Measurements from ENCODE around the gene OR4C12. TPM values are rescaled to one million over a fixed set of nuclear protein-coding genes. Genes with fewer than 3 reads are reported as not detected.
"Not testable (repeated sequence)": the region's sequence is repeated elsewhere in the genome, so short reads cannot be mapped to it uniquely, and the experiment has no call there.

OR4C12 gene
- polyA plus RNA-seq (2011; rRNA removed) (not detected in 2 replicates), polyA minus RNA-seq (2011; rRNA and poly(A)+ RNA removed) (not detected in 2 replicates)

- H3K4me3 ChIP-seq (ENCODE audit: low read depth, low read length); DNase-seq (ENCODE audit: low read depth); H3K27me3 ChIP-seq (ENCODE audit: control insufficient read depth, insufficient read depth, low read length); H3K36me3 ChIP-seq (ENCODE audit: control insufficient read depth, insufficient read depth, low read length); CTCF ChIA-PET; POLR2A ChIA-PET: not testable (repeated sequence)
Observed at GRCh38 chr11:49982435-49982834, at the start of gene OR4C12. Gene OR4C12 (minus strand): TSS chr11:49982535. CDS start chr11:49982501, 34 bp downstream.

GRCh38 chr11:50030193-50030592 lies 47.9 kb upstream of the OR4C12 start:
- H3K27me3 ChIP-seq (ENCODE audit: control insufficient read depth, insufficient read depth, low read length) = no peaks in the 10 kb centered on the region
- ChIA-PET POLR2A (no interaction called here), CTCF (no interaction called here)
- no peak for DNase-seq (ENCODE audit: low read depth)
- H3K4me3 ChIP-seq (ENCODE audit: low read depth, low read length) = no peak overlapping the region
- no peaks in the 10 kb centered on the region for H3K36me3 ChIP-seq (ENCODE audit: control insufficient read depth, insufficient read depth, low read length)
- no peak for TF ChIP-seq CTCF (IDR thresholded peaks at IDR 0.05; ENCODE audit: insufficient read depth, low read depth, low read length)

- DNase-seq (ENCODE audit: low read depth) = no peak
- ChIA-PET POLR2A (no interaction called here), CTCF (no interaction called here)
- peak; percentile 46 for TF ChIP-seq CTCF (IDR thresholded peaks at IDR 0.05; ENCODE audit: insufficient read depth, low read depth, low read length)
- Histone ChIP-seq H3K36me3 (ENCODE audit: control insufficient read depth, insufficient read depth, low read length) (no peaks in the 10 kb centered on the region), H3K27me3 (ENCODE audit: control insufficient read depth, insufficient read depth, low read length) (no peaks in the 10 kb centered on the region), H3K4me3 (ENCODE audit: low read depth, low read length) (no peak overlapping the region)
Observed at GRCh38 chr11:49995565-49995964, 13.2 kb upstream of the OR4C12 start.

- H3K27me3 ChIP-seq (ENCODE audit: control insufficient read depth, insufficient read depth, low read length); H3K4me3 ChIP-seq (ENCODE audit: low read depth, low read length); H3K36me3 ChIP-seq (ENCODE audit: control insufficient read depth, insufficient read depth, low read length); CTCF ChIA-PET; POLR2A ChIA-PET; DNase-seq (ENCODE audit: low read depth): not testable (repeated sequence)
Observed at GRCh38 chr11:49973439-49973838, 8.9 kb downstream of the OR4C12 start.

- ChIA-PET POLR2A (no interaction called here), CTCF (no interaction called here)
- no peaks in the 10 kb centered on the region for H3K36me3 ChIP-seq (ENCODE audit: control insufficient read depth, insufficient read depth, low read length)
- no peak for TF ChIP-seq CTCF (IDR thresholded peaks at IDR 0.05; ENCODE audit: insufficient read depth, low read depth, low read length)
- H3K4me3 ChIP-seq (ENCODE audit: low read depth, low read length) = no peak within 1 kb of the TSS
- no peak for DNase-seq (ENCODE audit: low read depth)
- no peaks in the 10 kb centered on the region for H3K27me3 ChIP-seq (ENCODE audit: control insufficient read depth, insufficient read depth, low read length)
Observed at GRCh38 chr11:49952091-49952490, 30.2 kb downstream of the OR4C12 start, which contains the start of gene OR4C13. Gene OR4C13 (plus strand): TSS chr11:49952391. CDS start chr11:49952423, 32 bp downstream.

GRCh38 chr11:49948701-49949100 lies 33.6 kb downstream of the OR4C12 start:
- H3K27me3 ChIP-seq (ENCODE audit: control insufficient read depth, insufficient read depth, low read length); H3K4me3 ChIP-seq (ENCODE audit: low read depth, low read length); CTCF ChIA-PET; DNase-seq (ENCODE audit: low read depth); H3K36me3 ChIP-seq (ENCODE audit: control insufficient read depth, insufficient read depth, low read length); POLR2A ChIA-PET: not testable (repeated sequence)

Other genes with a start within 250 kb of the OR4C12 start
- not detected in 2 replicates for gene OR4C13, start 30.1 kb downstream of the OR4C12 start, polyA plus RNA-seq (2011; rRNA removed)
- not detected in 2 replicates for gene OR4C45, start 50.3 kb upstream of the OR4C12 start, polyA plus RNA-seq (2011; rRNA removed)

Measured in BJ (cell line).